ENCODE measurements around the gene OVAAL. TPM values are rescaled to one million over a fixed set of nuclear protein-coding genes. Genes with fewer than 3 reads are reported as not detected.
"Not testable (repeated sequence)": the region's sequence is repeated elsewhere in the genome, so short reads cannot be mapped to it uniquely, and the experiment has no call there.

The OVAAL gene
- polyA plus RNA-seq, 2 donors = not detected

DNA sequence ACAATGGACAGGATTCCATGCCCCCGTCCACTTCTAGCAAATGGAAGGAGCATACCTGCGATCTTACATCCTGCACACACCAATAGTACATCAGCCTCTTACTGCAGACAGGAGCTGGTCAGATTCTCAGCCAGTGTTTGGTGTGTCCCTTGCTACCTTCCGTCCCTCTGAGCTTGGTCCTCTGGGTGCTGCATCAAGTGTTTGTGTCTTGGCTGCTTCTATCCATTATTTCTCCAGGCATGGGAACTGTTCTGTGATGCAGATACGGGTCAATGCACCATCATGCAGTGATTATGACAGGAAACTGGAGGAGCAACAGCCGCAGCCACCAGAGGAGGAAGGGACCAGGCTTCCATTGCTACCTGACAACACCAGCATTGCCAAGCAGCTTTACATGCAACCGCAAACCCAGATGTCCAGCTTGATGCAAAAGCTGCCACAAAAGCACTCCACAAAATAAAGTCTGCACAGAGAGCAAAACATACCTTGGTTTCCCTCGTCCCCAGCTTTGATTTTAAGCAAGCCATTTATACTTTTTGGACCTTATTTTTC, 21.9 kb upstream of the OVAAL start:
- Histone ChIP-seq H3K27me3 (ENCODE audit: control insufficient read depth in 1 of 2, insufficient read depth in 2 of 2, low read length in 2 of 2) (no peaks in the 10 kb centered on the region), H3K27ac (ENCODE audit: low read depth in 2 of 2, low read length in 1 of 2) (no peak overlapping the region)
- WGBS, 2 donors = 87 to 89% methylated on average over 7 of the region's 7 CpGs

DNA sequence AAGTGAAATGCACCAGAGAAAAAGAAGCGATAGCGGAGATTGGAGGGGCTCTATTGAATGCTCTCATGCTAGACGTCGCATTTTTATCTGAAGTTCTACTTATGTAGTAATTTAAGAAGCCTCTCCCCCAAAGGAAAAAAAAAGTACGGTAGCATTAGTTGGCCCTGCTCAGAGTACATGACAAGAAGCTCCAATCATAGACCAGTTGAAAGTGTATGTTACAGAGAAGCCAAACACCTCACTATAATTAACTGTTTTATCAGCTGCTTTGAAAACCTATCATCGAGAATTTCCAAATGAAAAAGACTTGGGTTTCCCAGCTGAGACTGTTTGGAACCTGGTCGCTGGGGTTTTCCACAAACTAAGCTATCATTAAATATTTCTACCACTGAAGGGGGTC, 19.6 kb upstream of the OVAAL start:
- WGBS, 2 donors = 93 to 95% methylated on average over 7 of the region's 7 CpGs
- H3K36me3 ChIP-seq (ENCODE audit: control insufficient read depth in 2 of 2, insufficient read depth in 2 of 2, low read length in 1 of 2) = no peaks in the 10 kb centered on the region
- no peaks in the 10 kb centered on the region for H3K4me1 ChIP-seq (ENCODE audit: control insufficient read depth in 2 of 2, insufficient read depth in 2 of 2, low read length in 1 of 2)
- H3K9me3 ChIP-seq (ENCODE audit: control insufficient read depth in 2 of 2, insufficient read depth in 1 of 2, low read depth in 1 of 2, low read length in 1 of 2) = no peaks in the 10 kb centered on the region
- H3K27ac ChIP-seq (ENCODE audit: low read depth in 2 of 2, low read length in 1 of 2) = no peak overlapping the region
- H3K27me3 ChIP-seq (ENCODE audit: control insufficient read depth in 1 of 2, insufficient read depth in 2 of 2, low read length in 2 of 2) = no peaks in the 10 kb centered on the region
- H3K4me3 ChIP-seq (ENCODE audit: low read depth in 1 of 2, low read length in 2 of 2) = no peak overlapping the region

More for the DNA sequence above, 21.9 kb upstream of the OVAAL start:
- H3K4me3 ChIP-seq (ENCODE audit: low read depth in 1 of 2, low read length in 2 of 2) = no peak overlapping the region
- no peaks in the 10 kb centered on the region for H3K36me3 ChIP-seq (ENCODE audit: control insufficient read depth in 2 of 2, insufficient read depth in 2 of 2, low read length in 1 of 2)
- H3K9me3 ChIP-seq (ENCODE audit: control insufficient read depth in 2 of 2, insufficient read depth in 1 of 2, low read depth in 1 of 2, low read length in 1 of 2) = no peaks in the 10 kb centered on the region
- H3K4me1 ChIP-seq (ENCODE audit: control insufficient read depth in 2 of 2, insufficient read depth in 2 of 2, low read length in 1 of 2) = no peaks in the 10 kb centered on the region

DNA sequence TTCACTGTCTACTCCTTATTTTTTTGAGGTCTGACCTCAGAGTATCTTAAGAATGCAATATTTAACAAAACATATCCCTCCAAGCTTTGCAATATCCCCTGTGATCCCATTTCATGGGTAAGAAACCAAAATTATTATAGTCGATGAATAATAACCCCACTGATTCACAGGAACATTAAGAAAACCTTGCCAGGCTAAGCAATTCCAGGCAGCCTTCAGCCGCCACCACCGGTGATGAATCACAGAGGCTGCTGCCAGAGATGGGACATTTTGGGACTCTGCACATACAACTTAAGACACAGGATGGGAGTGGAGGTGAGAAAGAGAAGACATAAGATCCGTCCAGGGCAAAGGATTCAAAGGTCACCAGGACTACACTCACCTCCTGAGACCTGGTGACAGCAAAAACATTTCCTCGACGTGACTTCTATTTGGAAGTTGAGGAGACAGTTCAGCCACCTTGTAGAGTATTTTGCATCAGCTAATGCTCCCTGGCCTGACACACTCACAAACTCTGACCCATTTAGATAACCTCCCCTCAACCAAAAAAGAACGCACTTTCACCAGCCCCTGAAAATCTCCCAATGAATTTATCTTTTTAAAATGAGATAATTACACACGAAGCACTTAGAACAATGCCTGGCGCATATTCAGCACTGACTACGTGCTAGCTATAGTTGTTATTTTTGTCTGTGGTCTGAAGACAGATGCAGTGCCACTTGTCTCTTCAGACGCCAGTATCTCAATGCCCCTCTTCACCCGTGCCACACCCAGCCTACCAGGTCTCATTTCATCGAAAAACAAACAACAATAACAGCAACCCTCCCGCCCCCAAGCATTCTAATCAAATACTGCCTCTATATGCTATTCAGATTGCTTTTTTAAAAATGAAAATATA, 17.8 kb upstream of the OVAAL start:
- 68 to 78% methylated on average over 14 of the region's 14 CpGs for WGBS, 2 donors

DNA sequence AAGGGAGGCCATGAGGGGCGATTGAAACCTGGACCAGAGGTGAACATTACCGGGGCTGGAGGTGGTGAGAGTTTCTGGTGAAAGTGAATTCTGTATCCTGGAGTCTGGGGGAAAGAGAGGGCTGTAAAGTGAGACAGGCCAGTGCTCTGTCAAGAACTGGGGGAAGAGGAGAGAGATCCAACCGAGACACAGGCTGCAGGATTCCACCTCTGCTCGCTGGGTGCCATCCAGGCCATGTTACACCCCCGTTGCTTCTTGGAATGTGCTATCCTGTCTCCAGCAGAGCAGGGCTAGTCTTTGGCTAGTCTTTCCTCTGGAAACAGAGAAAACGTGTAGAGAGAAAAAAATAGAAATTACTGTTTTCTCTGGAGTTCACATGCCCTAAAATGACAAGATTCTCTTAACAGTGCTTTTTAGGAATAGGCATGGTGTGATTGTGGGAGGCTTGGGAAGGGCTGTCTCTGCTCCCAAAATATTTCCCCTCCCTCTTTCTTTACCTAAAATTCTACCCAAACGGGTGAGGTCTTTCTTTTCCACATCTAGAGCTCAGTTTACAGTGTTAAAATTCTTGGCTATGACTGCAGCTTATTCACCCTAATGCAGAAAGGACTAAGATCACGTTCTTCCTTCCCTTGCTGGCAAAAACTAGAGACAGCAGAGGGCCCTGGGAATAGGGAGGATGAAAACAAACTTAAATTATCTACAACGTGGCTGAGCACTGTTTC, 16.5 kb upstream of the OVAAL start:
- 40 to 54% methylated on average over 9 of the region's 9 CpGs for WGBS, 2 donors
- Histone ChIP-seq H3K27ac (ENCODE audit: low read depth in 2 of 2, low read length in 1 of 2) (no peak overlapping the region), H3K4me1 (ENCODE audit: control insufficient read depth in 2 of 2, insufficient read depth in 2 of 2, low read length in 1 of 2) (no peaks in the 10 kb centered on the region), H3K9me3 (ENCODE audit: control insufficient read depth in 2 of 2, insufficient read depth in 1 of 2, low read depth in 1 of 2, low read length in 1 of 2) (no peaks in the 10 kb centered on the region), H3K27me3 (ENCODE audit: control insufficient read depth in 1 of 2, insufficient read depth in 2 of 2, low read length in 2 of 2) (no peaks in the 10 kb centered on the region), H3K36me3 (ENCODE audit: control insufficient read depth in 2 of 2, insufficient read depth in 2 of 2, low read length in 1 of 2) (no peaks in the 10 kb centered on the region), H3K4me3 (ENCODE audit: low read depth in 1 of 2, low read length in 2 of 2) (no peak overlapping the region)

More for the DNA sequence above, 17.8 kb upstream of the OVAAL start:
- H3K36me3 ChIP-seq (ENCODE audit: control insufficient read depth in 2 of 2, insufficient read depth in 2 of 2, low read length in 1 of 2) = no peaks in the 10 kb centered on the region
- no peaks in the 10 kb centered on the region for H3K4me1 ChIP-seq (ENCODE audit: control insufficient read depth in 2 of 2, insufficient read depth in 2 of 2, low read length in 1 of 2)
- H3K27ac ChIP-seq (ENCODE audit: low read depth in 2 of 2, low read length in 1 of 2) = no peak overlapping the region
- no peaks in the 10 kb centered on the region for H3K9me3 ChIP-seq (ENCODE audit: control insufficient read depth in 2 of 2, insufficient read depth in 1 of 2, low read depth in 1 of 2, low read length in 1 of 2)
- no peak overlapping the region for H3K4me3 ChIP-seq (ENCODE audit: low read depth in 1 of 2, low read length in 2 of 2)
- H3K27me3 ChIP-seq (ENCODE audit: control insufficient read depth in 1 of 2, insufficient read depth in 2 of 2, low read length in 2 of 2) = no peaks in the 10 kb centered on the region

DNA sequence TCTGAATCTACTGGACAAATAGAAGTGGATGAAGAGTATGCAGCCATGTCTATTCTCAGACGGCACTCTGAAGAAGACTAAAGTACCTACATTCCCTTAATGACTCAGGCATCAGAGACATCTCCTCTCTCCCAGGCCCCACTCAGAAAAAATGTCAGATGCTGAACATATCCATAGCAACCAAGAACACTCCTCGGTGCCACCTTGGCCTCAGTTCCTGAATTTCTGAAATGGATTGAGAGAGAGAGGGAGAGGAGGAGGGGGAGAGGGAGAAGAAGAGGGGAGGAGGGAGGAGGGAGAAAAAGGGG, 16.0 kb upstream of the OVAAL start:
- H3K36me3 ChIP-seq (ENCODE audit: control insufficient read depth in 2 of 2, insufficient read depth in 2 of 2, low read length in 1 of 2) = no peaks in the 10 kb centered on the region
- H3K27ac ChIP-seq (ENCODE audit: low read depth in 2 of 2, low read length in 1 of 2) = no peak overlapping the region
- no peak overlapping the region for H3K4me3 ChIP-seq (ENCODE audit: low read depth in 1 of 2, low read length in 2 of 2)
- no peaks in the 10 kb centered on the region for H3K4me1 ChIP-seq (ENCODE audit: control insufficient read depth in 2 of 2, insufficient read depth in 2 of 2, low read length in 1 of 2)
- 29 to 44% methylated on average over 2 of the region's 2 CpGs for WGBS, 2 donors
- no peaks in the 10 kb centered on the region for H3K9me3 ChIP-seq (ENCODE audit: control insufficient read depth in 2 of 2, insufficient read depth in 1 of 2, low read depth in 1 of 2, low read length in 1 of 2)
- H3K27me3 ChIP-seq (ENCODE audit: control insufficient read depth in 1 of 2, insufficient read depth in 2 of 2, low read length in 2 of 2) = no peaks in the 10 kb centered on the region

DNA sequence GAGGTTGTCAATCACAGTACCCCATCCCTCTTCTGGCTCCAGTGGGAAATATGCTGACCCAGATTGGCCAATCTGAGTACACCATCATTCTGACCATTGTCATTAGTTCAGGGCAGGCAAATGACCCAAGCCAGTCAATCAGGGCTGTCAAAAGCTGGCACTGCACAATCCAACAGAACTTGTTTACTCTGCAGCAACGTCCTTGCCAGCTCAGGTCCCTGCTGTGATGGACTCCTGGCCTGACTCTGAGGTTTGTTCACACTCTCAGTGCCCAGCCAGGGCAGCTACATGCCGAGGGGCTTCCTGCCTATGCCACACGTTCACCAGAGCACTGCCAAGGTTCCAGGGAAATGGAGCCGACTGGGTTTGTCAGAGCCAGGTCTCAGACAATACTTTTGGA, 14.7 kb upstream of the OVAAL start:
- H3K27ac ChIP-seq (ENCODE audit: low read depth in 2 of 2, low read length in 1 of 2) = no peak overlapping the region
- no peaks in the 10 kb centered on the region for H3K27me3 ChIP-seq (ENCODE audit: control insufficient read depth in 1 of 2, insufficient read depth in 2 of 2, low read length in 2 of 2)
- no peak overlapping the region for H3K4me3 ChIP-seq (ENCODE audit: low read depth in 1 of 2, low read length in 2 of 2)
- H3K9me3 ChIP-seq (ENCODE audit: control insufficient read depth in 2 of 2, insufficient read depth in 1 of 2, low read depth in 1 of 2, low read length in 1 of 2) = no peaks in the 10 kb centered on the region
- 81 to 85% methylated on average over 4 of the region's 4 CpGs for WGBS, 2 donors
- no peaks in the 10 kb centered on the region for H3K36me3 ChIP-seq (ENCODE audit: control insufficient read depth in 2 of 2, insufficient read depth in 2 of 2, low read length in 1 of 2)
- no peaks in the 10 kb centered on the region for H3K4me1 ChIP-seq (ENCODE audit: control insufficient read depth in 2 of 2, insufficient read depth in 2 of 2, low read length in 1 of 2)

DNA sequence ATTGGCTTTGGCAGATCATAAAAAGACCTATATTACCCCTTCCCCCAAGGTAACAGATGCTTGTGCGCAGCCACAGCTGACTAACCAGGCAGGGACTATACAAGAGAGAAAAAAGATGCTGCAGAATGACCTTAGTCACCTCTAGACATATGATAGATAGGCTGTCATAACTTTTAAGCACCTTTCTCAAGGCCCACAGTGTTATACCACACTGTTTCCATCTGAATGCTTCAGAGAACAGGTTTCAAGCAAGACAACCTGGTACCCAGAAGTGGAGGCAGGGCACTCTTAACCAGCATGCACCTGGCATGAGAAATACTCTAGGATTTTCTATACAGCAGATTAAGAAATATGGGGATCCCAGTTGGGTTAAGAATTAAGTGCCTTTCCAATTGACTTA, 12.8 kb upstream of the OVAAL start:
- Histone ChIP-seq H3K27ac (ENCODE audit: low read depth in 2 of 2, low read length in 1 of 2) (no peak overlapping the region), H3K36me3 (ENCODE audit: control insufficient read depth in 2 of 2, insufficient read depth in 2 of 2, low read length in 1 of 2) (no peaks in the 10 kb centered on the region), H3K4me3 (ENCODE audit: low read depth in 1 of 2, low read length in 2 of 2) (no peak overlapping the region), H3K27me3 (ENCODE audit: control insufficient read depth in 1 of 2, insufficient read depth in 2 of 2, low read length in 2 of 2) (no peaks in the 10 kb centered on the region), H3K9me3 (ENCODE audit: control insufficient read depth in 2 of 2, insufficient read depth in 1 of 2, low read depth in 1 of 2, low read length in 1 of 2) (no peaks in the 10 kb centered on the region), H3K4me1 (ENCODE audit: control insufficient read depth in 2 of 2, insufficient read depth in 2 of 2, low read length in 1 of 2) (no peaks in the 10 kb centered on the region)
- WGBS, 2 donors = 94 to 100% methylated on average over 1 of the region's 1 CpG

DNA sequence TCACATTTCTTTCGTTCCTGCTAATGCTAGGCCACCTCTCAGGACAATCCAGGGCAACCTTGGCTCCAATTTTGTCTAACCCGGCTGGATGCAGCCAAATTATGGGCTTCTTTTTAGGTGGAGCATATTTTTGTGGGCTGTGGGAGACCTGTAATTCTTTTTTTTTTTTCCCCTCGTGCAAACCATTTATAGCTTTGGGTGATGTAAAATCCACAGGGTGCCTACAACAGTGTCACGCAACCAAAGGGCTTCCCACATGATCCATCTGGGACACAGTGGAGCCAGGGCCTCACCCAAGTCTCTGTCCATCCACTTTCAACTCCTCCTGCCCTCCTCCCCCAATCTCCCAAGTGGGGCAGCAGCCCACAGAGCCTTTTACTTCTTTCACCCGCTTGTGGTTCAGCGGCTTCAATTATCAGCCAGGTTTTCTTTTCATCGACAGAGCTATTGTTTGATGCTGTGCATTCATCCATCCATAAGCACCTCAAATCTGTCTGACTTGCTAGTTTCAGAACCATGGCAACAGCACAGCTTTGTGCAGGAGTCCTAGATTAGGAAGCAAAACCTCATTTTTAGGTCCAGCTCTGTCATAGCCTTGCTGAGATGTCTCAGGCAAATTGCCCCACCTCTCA, 10.0 kb upstream of the OVAAL start:
- Histone ChIP-seq H3K9me3 (ENCODE audit: control insufficient read depth in 2 of 2, insufficient read depth in 1 of 2, low read depth in 1 of 2, low read length in 1 of 2) (no peaks in the 10 kb centered on the region), H3K27ac (ENCODE audit: low read depth in 2 of 2, low read length in 1 of 2) (no peak overlapping the region), H3K4me3 (ENCODE audit: low read depth in 1 of 2, low read length in 2 of 2) (no peak overlapping the region), H3K27me3 (ENCODE audit: control insufficient read depth in 1 of 2, insufficient read depth in 2 of 2, low read length in 2 of 2) (no peaks in the 10 kb centered on the region), H3K36me3 (ENCODE audit: control insufficient read depth in 2 of 2, insufficient read depth in 2 of 2, low read length in 1 of 2) (no peaks in the 10 kb centered on the region), H3K4me1 (ENCODE audit: control insufficient read depth in 2 of 2, insufficient read depth in 2 of 2, low read length in 1 of 2) (no peaks in the 10 kb centered on the region)
- WGBS, 2 donors = 83 to 85% methylated on average over 7 of the region's 7 CpGs

DNA sequence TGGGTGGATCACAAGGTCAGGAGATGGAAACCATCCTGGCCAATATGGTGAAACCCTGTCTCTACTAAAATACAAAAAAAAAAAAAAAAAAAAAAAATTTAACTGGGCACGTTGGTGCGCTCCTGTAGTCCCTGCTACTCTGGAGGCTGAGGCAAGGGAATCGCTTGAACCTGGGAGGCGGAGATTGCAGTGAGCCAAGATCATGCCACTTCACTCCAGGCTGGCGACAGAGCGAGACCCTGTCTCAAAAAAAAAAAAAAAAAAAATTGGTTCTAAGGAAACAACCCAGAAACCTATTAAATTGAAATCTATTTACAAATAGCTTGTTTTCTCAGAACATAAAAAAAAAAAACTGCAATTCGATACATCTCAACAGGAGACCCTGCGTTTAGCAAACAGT, 9.0 kb upstream of the OVAAL start:
- H3K27me3 ChIP-seq (ENCODE audit: control insufficient read depth in 1 of 2, insufficient read depth in 2 of 2, low read length in 2 of 2); H3K9me3 ChIP-seq (ENCODE audit: control insufficient read depth in 2 of 2, insufficient read depth in 1 of 2, low read depth in 1 of 2, low read length in 1 of 2); H3K4me1 ChIP-seq (ENCODE audit: control insufficient read depth in 2 of 2, insufficient read depth in 2 of 2, low read length in 1 of 2); H3K4me3 ChIP-seq (ENCODE audit: low read depth in 1 of 2, low read length in 2 of 2); H3K36me3 ChIP-seq (ENCODE audit: control insufficient read depth in 2 of 2, insufficient read depth in 2 of 2, low read length in 1 of 2); H3K27ac ChIP-seq (ENCODE audit: low read depth in 2 of 2, low read length in 1 of 2): not testable (repeated sequence)
- 92 to 94% methylated on average over 8 of the region's 8 CpGs for WGBS, 2 donors

Data from esophagus (tissue), 2 donors.